Suppressor macrophage treated with lipopolysaccharide for 1 hour (primary cell): ENCODE measurements around the gene SUDS3.

Experiments
- DNase-seq, 3 donors: peaks; one replicate each; pipeline ENCODE4 v3.0.0-alpha.2; 2020 to 2022

Gene SUDS3

DNA sequence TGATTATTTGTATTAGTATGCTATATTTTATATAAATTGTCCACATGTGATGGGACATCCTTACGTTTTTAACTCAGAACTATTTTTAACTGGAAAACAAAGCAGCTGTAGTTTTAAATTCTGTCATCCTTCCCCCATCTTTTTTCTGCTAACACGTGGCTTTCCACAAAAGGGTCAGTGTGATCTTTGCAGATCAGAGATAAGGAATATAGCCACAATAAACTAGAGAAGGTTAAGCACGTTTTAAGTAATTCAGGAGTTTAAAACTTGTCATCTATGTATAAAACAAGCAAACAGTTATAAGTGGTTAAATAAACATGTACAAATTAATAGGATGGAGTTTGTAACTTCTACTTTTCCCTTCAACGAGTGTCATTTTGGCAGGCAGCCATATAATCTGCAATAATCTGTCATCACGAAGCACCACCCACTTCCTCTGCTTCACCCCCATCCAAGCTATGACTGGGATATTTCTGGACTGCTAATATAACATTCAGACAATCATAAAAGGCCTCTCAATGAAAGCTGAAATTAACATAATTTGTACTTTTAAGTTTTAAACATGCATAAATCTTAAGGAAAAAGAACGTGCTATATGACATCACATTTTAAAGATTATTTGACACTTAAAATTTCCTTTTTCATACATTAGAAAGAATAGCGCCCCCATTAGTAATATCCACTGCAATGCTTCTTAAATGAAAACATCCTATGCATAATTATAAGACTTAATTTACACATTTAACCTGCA lies 18.9 kb upstream of the SUDS3 start:
- peak; percentile 88 to 95 (median 94) for DNase-seq

GRCh38 chr12:118358008-118358359 lies 18.4 kb upstream of the SUDS3 start:
- no peak for DNase-seq

DNA sequence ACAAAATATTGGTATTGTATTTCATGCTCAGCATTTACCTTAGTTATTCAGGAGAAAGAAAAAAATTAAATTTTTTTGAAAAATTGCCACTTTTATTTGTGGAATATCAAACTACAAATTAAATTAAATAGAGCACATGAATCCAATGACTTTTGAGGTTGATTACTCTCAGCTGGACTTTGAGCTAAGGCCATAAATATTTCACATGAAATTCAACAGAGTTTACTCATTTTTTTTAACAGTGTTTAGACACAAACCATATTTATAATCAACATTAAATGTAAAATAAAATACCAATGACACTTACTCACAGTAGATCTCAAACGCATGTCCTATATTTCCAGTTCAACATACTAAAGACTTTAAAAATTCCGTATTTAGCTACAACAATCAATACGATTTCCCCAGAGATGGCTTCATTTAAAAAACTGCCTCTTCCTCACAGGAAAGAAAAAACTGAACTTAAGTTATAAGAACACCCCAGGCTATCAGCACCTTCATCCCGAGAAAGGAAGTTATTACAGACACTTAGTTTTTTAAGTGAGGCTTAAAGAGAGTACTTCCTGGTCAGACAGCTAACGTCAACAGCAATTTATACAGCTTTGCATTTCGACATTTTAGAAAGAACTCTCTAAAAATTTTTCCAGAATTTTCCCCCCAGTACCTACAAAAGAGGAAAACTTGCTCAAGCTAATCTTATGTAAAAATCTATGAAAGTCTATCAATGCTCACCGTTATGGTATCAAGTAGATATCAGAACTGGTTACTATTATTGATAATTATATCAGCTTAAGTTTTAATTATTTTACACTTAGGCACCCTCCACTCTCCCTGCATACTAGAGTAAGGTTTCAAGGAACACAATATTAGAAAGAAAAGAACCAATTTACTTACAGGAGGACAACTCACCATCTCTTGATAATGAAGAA lies 17.5 kb upstream of the SUDS3 start:
- peak; percentile 65 to 88 (median 85) for DNase-seq

DNA sequence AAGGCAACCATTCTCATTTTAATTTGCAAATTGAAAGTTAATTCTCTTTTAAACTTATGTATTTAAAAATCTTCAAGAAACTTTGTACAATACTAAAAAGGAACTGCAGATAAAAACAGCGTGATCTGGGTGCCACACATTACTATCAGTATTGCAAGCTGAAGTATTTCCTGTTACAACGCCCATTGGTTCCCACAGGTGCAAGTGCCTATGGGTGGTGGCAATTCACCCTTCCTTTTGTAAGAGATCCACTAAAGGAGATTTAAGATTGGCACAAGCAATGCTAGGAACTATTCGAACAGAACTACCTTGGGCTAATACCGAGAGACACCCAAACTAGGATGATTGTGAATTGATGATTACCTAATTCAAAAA lies 16.8 kb upstream of the SUDS3 start:
- no peak for DNase-seq

- no peak for DNase-seq
Measured at GRCh38 chr12:118361092-118361404, 15.3 kb upstream of the SUDS3 start.

- peak; percentile 47 to 84 (median 80) for DNase-seq
Measured at GRCh38 chr12:118361889-118362288, 14.5 kb upstream of the SUDS3 start.

DNA sequence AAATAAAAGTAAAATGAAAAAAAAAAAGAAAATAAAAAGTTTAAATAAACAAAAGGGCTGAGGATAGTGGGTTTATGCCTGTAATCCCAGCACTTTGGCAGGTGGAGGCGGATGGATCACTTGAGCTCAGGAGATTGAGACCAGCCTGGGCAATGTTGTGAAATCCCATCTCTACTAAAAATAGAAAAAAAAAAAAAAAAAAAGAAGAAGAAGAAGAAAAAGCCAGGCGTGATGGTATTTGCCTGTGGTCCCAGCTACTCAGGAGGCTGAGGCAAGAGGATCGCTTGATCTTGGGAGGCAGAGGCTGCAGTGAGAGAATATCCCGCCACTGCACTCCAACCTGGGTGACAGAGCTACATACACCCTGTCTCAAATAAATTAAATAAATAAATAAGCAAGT lies 7.5 kb upstream of the SUDS3 start:
- DNase-seq, result no peak

- no peak for DNase-seq
Measured at GRCh38 chr12:118370601-118371000, 5.8 kb upstream of the SUDS3 start.

DNA sequence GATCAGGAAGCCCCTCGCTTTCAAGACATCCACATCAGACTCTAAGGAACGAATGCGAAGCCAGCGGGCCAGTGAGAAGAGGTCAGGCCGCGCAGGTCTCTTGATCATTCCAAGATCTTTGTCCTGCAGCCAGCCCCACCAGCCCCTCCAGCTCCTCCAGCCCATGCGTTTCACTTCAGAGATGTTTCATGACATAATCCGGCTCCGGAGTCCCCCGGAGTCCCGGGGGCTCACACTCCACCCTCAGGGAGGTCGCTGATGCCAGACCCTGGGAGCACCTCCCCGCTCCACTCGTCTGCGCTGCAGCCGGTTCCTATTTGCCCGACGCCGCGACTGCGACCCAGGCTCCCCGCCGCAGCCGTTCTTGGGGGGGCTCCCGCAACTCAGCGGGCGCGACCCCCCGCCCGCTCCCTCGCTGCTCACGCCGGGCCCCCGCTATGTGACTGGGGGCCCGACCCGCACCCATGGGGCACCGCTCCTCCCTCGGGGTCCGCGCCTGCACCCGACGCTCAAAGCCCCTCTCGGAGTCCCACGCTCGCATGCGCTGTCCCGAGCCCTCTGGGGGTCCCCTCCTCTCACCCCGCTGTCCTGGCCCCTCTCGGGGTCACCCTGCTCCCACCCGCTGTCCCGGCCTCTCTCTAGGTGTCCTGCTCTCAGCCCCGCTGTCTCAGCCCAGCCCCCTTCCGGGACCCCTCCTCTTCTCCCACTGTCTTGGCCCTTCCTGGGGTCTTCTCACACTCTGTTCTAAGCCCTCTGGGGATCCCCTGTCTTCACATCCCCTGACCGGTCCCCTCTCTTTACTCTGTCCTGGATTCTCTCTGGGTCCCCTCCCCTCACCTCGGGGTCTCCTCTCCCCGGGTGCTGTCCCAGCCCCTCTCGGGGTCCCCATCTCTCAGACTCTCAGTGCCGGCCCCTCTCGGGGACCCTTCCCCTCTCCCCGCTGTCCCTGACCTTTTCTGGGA lies 4.8 kb upstream of the SUDS3 start:
- peak in 1 of 3 donors; percentile 56 for DNase-seq

GRCh38 chr12:118372541-118373495 lies 3.5 kb upstream of the SUDS3 start, which contains the start of gene TAOK3:
Gene TAOK3 (minus strand): TSS chr12:118372907. CDS start chr12:118255567, 117,340 bp downstream.
- peak; percentile 99 for DNase-seq

- DNase-seq, result no peak
Measured at GRCh38 chr12:118373616-118374015, 2.7 kb upstream of the SUDS3 start.

DNA sequence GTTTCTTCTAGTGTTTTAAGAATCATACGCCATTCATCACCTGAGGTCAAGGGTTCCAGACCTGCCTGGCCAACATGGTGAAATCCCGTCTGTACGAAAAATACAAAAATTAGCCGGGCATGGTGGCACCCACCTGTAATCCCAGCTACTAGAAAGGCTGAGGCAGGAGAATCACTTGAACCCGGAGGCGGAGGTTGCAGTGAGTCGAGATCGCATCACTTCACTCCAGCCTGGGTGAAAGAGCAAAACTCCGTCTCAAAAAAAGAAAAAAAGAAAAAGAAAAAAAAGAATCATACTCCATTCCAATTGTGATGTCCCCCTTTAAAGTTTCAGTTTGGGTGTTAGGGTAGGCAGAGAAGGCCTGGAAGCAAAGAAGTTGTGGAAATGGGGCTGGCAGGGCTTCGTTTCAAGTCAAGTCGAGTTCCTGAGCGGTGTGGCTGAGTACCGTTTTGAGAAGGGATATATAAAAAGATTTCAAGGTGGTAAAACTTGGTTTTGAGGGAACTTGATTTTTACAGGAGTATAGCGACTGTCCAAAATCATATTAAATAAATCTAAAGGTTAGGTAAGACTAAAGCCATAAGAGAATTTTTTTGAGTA lies 2.1 kb upstream of the SUDS3 start:
- DNase-seq, result no peak

GRCh38 chr12:118374909-118375308 lies 1.4 kb upstream of the SUDS3 start:
- DNase-seq, result no peak

DNA sequence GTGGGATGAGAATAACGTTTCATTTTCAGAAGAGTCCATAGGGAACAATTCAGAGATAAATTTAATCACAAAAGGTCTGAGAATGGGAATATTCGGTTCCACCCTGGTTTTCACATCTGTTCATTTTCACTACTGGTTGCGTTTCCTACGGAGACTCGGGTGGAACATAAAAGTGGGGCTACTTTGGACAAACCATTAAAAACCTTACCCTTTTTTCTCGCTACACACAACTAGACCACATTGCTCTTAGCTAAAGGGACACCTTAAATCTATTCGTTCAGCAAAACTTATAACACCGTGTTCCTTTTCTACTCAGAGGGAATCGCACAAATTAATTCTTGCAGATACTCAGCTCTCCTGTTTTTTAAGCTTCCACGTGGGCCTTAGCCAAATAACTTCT lies 1.0 kb upstream of the SUDS3 start:
- DNase-seq, result no peak

DNA sequence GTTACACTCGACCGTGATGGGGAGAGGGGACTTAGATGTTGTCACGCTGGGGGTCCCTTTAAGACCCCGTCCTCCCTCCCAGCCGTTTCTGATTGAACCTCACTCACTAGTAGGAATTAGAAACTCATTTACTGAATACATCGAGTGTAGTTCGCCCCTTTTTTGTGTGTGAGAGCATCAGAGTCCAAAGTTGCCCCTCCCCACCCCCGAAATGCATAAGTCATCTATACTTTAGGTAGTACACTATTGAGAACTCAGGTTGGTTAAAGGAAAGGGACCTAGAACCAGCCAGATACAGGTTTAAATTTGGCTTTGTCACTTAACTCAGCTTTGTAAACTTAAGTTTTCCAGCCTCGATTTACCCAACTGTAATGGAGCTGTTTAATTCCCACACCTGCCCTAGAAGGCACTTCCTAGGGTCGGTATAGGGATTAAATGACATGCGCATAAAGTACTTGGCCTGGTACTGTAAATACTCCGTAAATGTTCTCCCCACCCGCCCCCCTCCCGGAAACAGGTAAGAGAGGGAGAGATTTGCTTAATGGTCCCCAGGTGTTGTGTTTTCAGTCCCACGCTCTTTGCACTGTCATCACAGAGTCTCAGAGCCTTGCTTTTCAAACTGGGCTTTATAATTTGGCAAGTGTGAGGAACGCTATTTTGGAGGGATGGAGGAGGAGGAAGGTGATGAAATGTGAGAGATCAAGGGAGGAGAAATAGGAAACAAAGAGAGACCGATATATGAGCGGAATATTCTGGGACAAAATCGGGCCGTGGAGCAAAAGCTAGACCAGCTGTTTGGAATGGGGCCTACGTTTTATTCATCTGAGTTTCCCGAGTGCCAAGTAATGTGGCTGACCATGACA lies 897 bp downstream of the SUDS3 start:
- no peak for DNase-seq

GRCh38 chr12:118377884-118378470 lies 1.6 kb downstream of the SUDS3 start:
- peak; percentile 64 to 72 (median 65) for DNase-seq

DNA sequence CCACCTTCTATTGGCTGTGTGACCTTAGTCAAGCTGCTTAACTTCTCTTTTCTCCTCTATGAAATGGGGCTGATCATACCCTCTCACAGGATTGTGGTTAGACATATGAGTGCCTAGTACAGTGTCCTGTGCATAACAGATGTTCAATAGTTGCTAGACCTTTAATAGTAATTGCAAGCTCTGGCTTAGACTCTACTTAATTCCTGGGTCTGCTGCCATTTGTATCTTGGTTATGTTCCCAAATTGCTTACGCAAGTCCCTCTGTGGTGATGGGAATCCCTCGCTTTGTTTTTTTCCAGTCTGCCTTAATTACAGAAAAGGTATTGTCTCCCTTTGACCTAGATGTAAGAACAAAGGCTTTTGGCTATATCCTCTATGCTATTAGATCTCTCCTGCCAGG lies 15.1 kb downstream of the SUDS3 start:
- no peak for DNase-seq

- DNase-seq, result no peak
Measured at GRCh38 chr12:118391836-118392235, 15.5 kb downstream of the SUDS3 start.

DNA sequence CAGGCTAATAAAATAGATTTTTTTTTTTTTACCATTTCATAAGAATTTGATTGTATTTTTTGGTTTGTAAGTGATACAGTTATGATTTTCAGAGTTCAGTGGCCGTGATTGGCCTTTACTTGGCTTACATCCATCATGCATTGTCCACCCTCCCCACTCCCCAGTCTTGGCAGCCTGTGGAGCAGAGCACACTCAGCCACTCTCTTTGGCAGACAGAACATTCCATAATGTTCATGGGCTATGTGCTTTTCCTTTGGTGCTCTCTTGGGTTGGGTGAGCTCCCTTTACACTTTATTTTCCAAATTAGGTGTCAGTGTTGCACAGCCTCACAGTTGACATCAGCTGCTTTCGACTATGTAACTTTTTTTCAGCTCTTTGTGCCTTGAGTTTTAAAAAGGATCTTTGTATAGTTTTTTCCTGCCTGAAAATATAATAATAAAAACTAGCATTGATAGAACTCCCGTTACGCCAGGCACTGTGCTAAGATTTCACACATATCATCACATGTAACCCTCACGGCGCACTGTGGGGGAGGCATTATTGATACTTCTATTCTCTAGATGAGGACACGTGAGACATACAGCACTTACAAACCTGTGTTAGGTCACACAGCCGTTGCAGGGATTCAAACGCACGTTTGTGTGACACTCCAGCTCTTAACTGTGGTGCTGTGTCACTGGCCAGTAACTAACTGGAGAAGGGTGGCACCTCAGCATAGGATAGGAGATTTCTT lies 21.5 kb downstream of the SUDS3 start:
- DNase-seq, result no peak
